Left renal pelvis (tissue), 4 donors: ENCODE results near the gene CCDC61. TPM values are rescaled to one million over a fixed set of nuclear protein-coding genes. Genes with fewer than 3 reads are reported as not detected.
A peak's percentile ranks its signal among the peaks of the same experiment; 100 is the strongest.

Source experiments
- DNase-seq, 4 donors: peaks; one replicate each; pipeline ENCODE4 v3.0.0-alpha.2; 2013; ENCODE audit warnings: low read depth in 4 of 4, low spot score in 3 of 4
- polyA plus RNA-seq, 4 donors: library from polyadenylated mRNA; unstranded; fragments of 120-200 nt; gene quantifications; one replicate each; pipeline ENCODE4 v1.2.1, GENCODE V29; 2013; ENCODE audit not compliant: insufficient read length in 4 of 4

The CCDC61 gene
- polyA plus RNA-seq, result 10 to 100 TPM in 3 of 4 donors, 1 to 10 TPM in 1; 9.5 to 16.0 (median 11.4) TPM

- peak; percentile 98 to 100 (median 100) for DNase-seq
These were observed at the start of gene CCDC61 for GRCh38 chr19:45994998-45995714. Gene CCDC61, plus strand, starts transcription at chr19:45995467. Its CDS starts 7,552 bp downstream, at chr19:46003019.

- no peak for DNase-seq
These were observed 47.3 kb upstream of the CCDC61 start for GRCh38 chr19:45947926-45948325.

- no peak for DNase-seq
These were observed 43.0 kb upstream of the CCDC61 start for GRCh38 chr19:45952341-45952685.

GRCh38 chr19:45952686-45953505, 42.4 kb upstream of the CCDC61 start:
- peak in 1 of 4 donors; percentile 58 for DNase-seq

GRCh38 chr19:45953676-45954075, 41.6 kb upstream of the CCDC61 start:
- DNase-seq, result no peak

- no peak for DNase-seq
These were observed 41.1 kb upstream of the CCDC61 start for GRCh38 chr19:45954156-45954555.

- DNase-seq, result no peak
These were observed 39.2 kb upstream of the CCDC61 start for GRCh38 chr19:45955905-45956608.

- DNase-seq, result no peak
These were observed 36.9 kb upstream of the CCDC61 start for GRCh38 chr19:45958320-45958719.

GRCh38 chr19:45958769-45959516, 36.3 kb upstream of the CCDC61 start:
- no peak for DNase-seq

- no peak for DNase-seq
These were observed 35.7 kb upstream of the CCDC61 start for GRCh38 chr19:45959517-45960025.

- no peak for DNase-seq
These were observed 34.6 kb upstream of the CCDC61 start for GRCh38 chr19:45960595-45961235.

GRCh38 chr19:45962021-45962420, 33.2 kb upstream of the CCDC61 start:
- no peak for DNase-seq

- no peak for DNase-seq
These were observed 28.0 kb upstream of the CCDC61 start for GRCh38 chr19:45967246-45967645.

- no peak for DNase-seq
These were observed 26.6 kb upstream of the CCDC61 start for GRCh38 chr19:45968626-45969025.

GRCh38 chr19:45969676-45970075, 25.6 kb upstream of the CCDC61 start:
- no peak for DNase-seq

- no peak for DNase-seq
These were observed 23.9 kb upstream of the CCDC61 start for GRCh38 chr19:45971260-45971902.

GRCh38 chr19:45972081-45972946, 23.0 kb upstream of the CCDC61 start:
- no peak for DNase-seq

GRCh38 chr19:45972947-45973540, 22.2 kb upstream of the CCDC61 start:
- DNase-seq, result no peak
